HG02588 (cell line): ENCODE data around the gene TENM3.

ENCODE experiments used
- ATAC-seq: cut with Tn5 transposase; IDR thresholded peaks from one replicate; pipeline ENCODE4 v1.9.1; 2021; ENCODE audit warnings: mild to moderate bottlenecking, moderate library complexity; ENCODE audit not compliant: unreplicated experiment

The TENM3 gene

DNA sequence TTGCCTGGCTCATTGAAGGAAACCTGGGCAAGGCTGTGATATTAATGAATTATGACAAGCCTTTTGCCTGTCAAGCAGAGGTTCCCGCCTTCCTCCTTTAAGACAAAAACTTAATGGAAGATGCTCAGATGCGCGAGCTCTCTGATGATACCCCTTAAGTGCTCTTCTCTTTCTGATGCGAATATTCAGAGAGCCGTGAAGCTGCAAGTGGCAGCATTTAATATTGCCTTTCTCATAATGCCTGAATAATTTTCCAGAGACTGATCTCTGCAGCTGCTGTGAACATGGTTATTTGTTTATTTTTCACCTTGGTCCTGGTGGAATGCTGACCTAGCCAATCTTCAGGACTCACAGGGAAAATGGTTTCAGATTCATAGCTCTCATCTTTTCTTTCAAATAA, 251.8 kb downstream of the TENM3 start:
- no peak for ATAC-seq

- no peak for ATAC-seq
Observed at GRCh38 chr4:182495645-182496385, 252.6 kb downstream of the TENM3 start.

DNA sequence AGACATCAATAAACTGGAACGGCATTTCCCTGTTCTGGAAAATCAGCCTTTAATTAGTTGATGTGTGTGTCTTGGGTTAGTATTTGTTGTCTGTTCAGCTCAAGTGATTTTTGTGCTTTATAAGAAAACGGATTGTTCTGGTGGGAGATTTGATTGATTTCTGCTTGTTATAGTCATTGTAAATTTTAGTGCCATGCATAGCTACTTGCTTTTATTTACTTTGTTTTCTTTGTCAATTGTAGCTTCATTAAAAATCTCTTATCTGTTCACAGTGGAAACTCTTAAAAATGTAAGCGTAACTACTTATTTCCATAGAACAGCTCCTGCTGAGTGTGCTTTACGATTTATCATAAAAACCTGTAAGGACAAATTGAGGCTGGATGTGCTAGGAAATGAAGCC, 253.2 kb downstream of the TENM3 start:
- ATAC-seq, result no peak

DNA sequence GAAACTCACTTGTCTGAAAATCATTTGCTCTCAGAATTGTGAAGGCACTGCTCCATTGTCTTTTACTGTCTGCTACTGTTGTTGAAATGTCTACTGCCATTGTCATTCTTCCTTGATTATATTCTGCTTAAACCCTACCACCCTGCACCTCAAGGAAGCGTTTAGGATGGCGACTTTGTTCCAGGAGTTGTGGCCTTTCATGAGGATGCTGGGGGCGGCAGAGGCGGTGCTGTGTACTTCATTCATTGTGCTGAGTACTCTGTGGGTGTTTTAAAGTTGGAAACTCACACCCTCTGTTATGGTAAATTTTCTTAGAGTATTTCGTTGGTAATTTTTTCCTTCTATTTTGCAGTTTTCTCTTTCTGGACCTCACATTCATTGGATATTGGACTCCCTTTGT, 258.9 kb downstream of the TENM3 start:
- ATAC-seq, result no peak

- no peak for ATAC-seq
Observed at GRCh38 chr4:182504463-182504862, 261.3 kb downstream of the TENM3 start.

DNA sequence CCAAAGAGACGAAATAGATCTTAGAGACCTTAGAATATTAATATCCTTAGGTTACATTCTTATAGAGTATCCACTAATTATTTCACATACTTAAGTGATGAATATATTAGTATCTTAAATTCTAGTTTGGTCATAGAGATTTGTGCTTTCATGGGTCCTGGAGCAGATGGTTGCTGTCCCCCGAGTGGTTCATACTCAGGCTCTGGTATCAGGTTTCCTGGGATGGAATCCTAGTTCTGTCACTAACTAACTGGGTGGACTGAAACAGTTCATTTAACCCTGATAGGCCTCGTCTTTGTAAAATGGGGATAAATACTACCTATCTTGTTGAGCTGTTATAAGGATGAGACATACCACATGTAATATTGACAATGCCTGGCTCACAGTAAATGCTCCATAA, 264.6 kb downstream of the TENM3 start:
- ATAC-seq, result no peak

GRCh38 chr4:182510836-182511235, 267.6 kb downstream of the TENM3 start:
- no peak for ATAC-seq

DNA sequence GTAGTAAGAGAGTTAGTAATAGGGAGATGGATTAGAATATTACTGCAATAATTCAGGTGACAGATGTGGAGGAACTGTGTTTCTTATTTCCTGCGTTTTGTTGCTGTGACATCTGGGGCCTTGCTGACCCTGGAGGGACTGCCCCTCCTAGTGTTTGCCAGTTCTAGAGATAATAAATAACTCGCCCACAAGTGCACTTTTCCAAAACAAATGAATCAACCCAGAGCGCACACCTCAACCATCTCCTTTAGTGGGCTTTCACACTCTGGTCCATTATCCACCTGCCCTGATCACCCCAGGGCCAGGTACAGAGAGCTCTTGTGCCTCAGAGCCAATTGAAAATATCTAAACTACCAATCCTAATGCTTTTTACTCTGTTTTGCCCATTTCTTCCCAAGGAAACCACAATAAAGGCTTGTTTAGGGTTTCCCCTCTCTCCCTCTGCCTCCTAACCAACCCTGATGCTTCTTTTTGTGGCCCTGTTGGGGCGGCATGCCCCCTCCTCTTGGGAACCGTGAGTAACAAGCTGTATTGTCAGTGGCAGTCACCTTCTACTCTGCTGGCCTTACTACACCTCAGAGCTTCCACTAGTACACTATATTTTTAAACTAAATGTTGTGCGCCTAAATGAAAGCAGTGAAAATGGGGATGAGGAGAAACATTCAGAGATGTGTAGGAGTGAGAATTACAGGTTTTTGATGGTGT, 270.5 kb downstream of the TENM3 start:
- ATAC-seq, result peak; percentile 80

DNA sequence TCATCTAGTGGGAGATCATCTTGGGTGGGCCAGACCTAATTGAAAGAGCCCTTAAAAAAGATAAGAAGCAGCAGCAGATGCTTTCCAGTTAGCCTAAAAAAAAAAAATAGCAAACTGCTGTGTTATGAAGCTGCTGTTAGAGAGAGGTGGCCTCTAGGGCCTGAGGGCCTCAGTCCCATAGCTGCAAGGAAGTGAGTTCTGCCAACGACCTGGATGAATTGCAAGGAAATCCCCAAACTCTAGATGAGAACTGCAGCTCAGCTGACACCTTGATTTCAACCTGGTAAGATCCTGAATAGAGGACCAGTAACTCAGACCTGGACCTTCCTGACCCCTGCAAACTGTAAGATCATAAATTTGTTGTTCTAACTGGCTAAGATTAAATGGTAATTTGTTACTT, 275.2 kb downstream of the TENM3 start:
- ATAC-seq, result no peak

DNA sequence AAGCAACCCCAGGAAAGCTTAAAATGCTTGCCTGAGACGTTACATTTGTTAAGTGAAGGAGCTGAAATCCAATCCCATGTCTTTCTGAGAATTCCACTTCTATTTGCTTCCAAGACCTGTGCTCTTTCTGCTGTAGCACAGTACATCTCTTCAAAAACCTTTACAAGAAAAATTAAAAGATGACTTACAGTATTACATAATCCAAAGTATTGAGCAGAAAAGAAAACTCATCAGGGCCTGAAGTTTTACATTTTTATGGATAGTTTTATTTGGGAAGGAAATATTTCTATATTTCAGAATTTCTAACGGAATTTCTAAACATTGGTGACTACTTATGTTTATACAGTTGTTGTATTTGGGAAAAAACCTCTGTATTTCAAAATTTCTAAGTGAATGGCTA, 276.3 kb downstream of the TENM3 start:
- ATAC-seq, result no peak

- ATAC-seq, result no peak
Observed at GRCh38 chr4:182521011-182521410, 277.8 kb downstream of the TENM3 start.

DNA sequence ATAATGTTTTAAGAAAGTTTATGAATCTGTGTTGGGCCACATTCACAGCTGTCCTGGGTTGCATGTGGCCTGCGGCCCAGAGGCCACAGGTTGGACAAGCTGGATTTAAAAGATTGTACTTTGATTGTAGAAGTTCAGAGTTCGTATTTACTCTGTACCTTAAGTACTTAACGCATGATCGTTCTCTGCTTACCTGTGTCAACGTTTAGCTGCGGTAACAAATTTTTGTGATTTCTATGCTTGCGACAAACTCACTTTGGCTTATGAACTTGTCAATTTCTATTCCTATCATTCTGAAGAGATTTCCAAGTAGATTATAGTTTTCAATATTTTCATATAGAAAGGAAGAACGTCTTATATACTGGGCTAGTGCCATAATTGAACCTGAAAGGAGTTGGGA, 285.6 kb downstream of the TENM3 start:
- ATAC-seq, result no peak

DNA sequence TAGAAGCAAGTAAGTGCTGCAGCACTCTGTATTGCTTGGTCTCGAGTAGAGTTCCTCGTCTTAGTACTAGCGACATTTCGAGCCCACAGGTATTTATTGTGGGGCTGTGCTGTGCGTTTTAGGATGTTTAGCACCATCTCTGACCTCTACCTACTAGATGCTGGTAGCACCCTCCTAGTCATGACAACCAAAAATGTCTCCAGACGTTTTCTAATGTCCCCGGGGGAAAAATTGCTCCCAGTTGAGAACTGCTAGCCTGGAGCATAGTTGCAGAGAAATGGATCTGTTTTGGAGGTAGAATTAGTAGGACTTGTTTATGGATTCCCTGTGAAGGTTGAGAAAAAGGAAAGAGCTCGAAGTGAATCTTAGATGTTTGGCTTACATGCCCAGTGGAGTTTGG, 287.2 kb downstream of the TENM3 start:
- no peak for ATAC-seq

DNA sequence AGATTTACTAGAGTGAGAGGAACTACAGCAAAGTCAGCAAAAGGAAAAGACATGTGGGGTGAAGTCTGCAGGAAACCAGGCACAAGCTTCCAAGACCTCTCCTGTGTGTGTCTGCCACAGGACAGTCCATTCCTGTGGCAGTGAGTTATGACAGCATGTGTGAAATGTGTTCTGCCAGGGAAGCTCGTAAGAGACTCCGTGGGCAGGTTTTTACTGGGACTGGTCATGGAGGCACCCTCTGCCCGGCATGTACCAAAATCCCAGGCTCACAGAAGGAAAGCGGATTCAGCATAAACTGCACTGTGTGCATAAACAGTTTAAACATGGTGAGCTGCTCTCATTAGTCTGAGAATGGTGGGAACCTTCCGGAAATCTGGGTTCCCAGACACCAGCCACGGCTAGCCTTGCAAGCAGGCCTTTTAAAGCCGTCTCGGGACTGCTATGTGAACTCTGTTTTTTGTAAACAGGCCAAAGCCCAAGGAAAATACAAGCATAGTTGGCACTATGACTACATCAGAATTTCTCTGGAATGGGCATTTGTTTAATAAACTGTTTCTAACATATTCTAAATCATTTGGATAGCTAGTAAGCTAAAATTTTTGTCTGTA, 288.5 kb downstream of the TENM3 start:
- ATAC-seq, result no peak

GRCh38 chr4:182532441-182532840, 289.2 kb downstream of the TENM3 start:
- ATAC-seq, result no peak

GRCh38 chr4:182533964-182534363, 290.8 kb downstream of the TENM3 start:
- ATAC-seq, result no peak

GRCh38 chr4:182536221-182536811, 293.1 kb downstream of the TENM3 start:
- ATAC-seq, result no peak

GRCh38 chr4:182537031-182537795, 294.0 kb downstream of the TENM3 start:
- ATAC-seq, result no peak

DNA sequence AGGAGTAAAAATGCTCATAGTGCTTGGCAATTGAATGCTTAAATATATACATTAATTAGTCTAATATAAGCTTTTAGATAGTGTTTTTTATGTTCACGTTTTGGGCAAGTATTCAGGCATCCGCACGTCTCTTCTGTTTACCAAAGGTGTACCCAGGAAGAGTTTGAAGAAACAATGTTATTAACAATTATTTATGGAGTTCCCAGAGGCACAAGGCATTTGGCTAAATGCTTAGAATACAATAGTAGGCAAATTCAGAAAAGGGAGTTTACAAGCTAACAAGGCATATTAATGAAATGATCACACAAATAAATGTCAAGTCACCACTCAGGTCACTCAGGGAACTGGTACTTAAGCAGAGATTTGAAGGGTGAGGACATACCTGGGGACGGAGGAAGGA, 294.8 kb downstream of the TENM3 start:
- ATAC-seq, result no peak

DNA sequence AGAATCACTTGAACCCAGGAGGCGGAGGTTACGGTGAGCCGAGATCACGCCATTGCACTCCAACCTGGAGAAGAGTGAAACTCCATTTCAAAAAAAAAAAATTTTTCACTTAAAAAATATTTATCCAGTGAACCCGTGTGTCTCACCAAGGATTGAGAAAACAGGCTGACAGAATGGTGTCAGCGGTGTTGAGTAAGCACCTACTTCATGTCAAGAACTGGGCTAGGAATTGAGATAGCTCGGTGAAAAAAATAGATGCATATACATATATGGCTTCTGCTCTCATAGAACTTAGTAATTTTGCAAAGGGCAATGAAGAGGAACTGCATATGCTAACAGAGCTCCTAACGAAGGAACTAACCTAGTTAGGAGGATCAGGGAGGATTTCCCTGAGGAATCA, 297.3 kb downstream of the TENM3 start:
- ATAC-seq, result no peak

DNA sequence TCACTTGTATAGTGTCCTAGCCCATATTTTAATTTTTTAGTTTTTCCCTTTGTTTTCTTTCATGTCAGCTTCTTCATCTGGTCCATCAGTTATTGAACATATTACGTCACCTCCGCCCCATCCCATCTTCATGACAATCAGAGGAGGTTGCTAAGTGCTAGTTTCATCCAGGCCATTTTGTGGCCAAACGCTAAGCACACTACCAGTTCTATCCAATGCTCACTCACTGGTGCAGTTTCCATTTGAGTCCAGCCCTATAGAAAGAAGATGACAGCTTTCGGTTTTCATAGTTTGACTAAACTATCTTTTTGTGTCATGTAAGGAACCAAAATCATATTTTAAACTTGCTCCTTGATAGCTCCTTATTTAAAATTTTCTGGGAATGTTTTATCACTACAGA, 304.2 kb downstream of the TENM3 start:
- peak; percentile 100 for ATAC-seq
